Measurements from ENCODE around the gene IGF2. TPM values are rescaled to one million over a fixed set of nuclear protein-coding genes. Genes with fewer than 3 reads are reported as not detected.

Gene IGF2
- total RNA-seq, 1 donor from 2014 or later, result 110 TPM

- TF ChIP-seq CTCF (IDR thresholded peaks at IDR 0.05), result no peak
- Mint-ChIP-seq H3K27me3 (ENCODE audit: low read depth) (peaks cover 33% of the 10 kb centered on the region), H3K4me3 (ENCODE audit: unreplicated experiment) (no peak overlapping the region), H3K36me3 (ENCODE audit: low read depth) (peaks cover 3% of the 10 kb centered on the region), H3K4me1 (ENCODE audit: low read depth) (peaks cover 4% of the 10 kb centered on the region), H3K27ac (ENCODE audit: unreplicated experiment) (no peak overlapping the region), H3K9me3 (ENCODE audit: low read depth) (no peaks in the 10 kb centered on the region)
- DNase-seq (ENCODE audit: low spot score), result peak; percentile 30
Measured at GRCh38 chr11:2131371-2132236, 7.6 kb downstream of the IGF2 start.

- peak; percentile 68 for DNase-seq (ENCODE audit: low spot score)
- H3K4me3 Mint-ChIP-seq (ENCODE audit: unreplicated experiment), result no peak overlapping the region
- no peak for TF ChIP-seq CTCF (IDR thresholded peaks at IDR 0.05)
- H3K27ac Mint-ChIP-seq (ENCODE audit: unreplicated experiment), result no peak overlapping the region
- H3K4me1 Mint-ChIP-seq (ENCODE audit: low read depth), result peaks cover under 1% of the 10 kb centered on the region
- no peaks in the 10 kb centered on the region for H3K9me3 Mint-ChIP-seq (ENCODE audit: low read depth)
- peaks cover 29% of the 10 kb centered on the region for H3K27me3 Mint-ChIP-seq (ENCODE audit: low read depth)
- H3K36me3 Mint-ChIP-seq (ENCODE audit: low read depth), result peaks cover 3% of the 10 kb centered on the region
Measured at GRCh38 chr11:2130881-2131352, 8.3 kb downstream of the IGF2 start.

GRCh38 chr11:2129699-2130366, 9.4 kb downstream of the IGF2 start:
- no peak overlapping the region for H3K4me3 Mint-ChIP-seq (ENCODE audit: unreplicated experiment)
- H3K27me3 Mint-ChIP-seq (ENCODE audit: low read depth), result peaks cover 26% of the 10 kb centered on the region
- peaks cover 3% of the 10 kb centered on the region for H3K36me3 Mint-ChIP-seq (ENCODE audit: low read depth)
- peak; percentile 87 for DNase-seq (ENCODE audit: low spot score)
- no peaks in the 10 kb centered on the region for H3K9me3 Mint-ChIP-seq (ENCODE audit: low read depth)
- no peak overlapping the region for H3K27ac Mint-ChIP-seq (ENCODE audit: unreplicated experiment)
- no peaks in the 10 kb centered on the region for H3K4me1 Mint-ChIP-seq (ENCODE audit: low read depth)
- no peak for TF ChIP-seq CTCF (IDR thresholded peaks at IDR 0.05)

GRCh38 chr11:2129308-2129698, 9.9 kb downstream of the IGF2 start:
- DNase-seq (ENCODE audit: low spot score), result peak; percentile 68
- H3K4me3 Mint-ChIP-seq (ENCODE audit: unreplicated experiment), result no peak overlapping the region
- peaks cover 24% of the 10 kb centered on the region for H3K27me3 Mint-ChIP-seq (ENCODE audit: low read depth)
- H3K4me1 Mint-ChIP-seq (ENCODE audit: low read depth), result no peaks in the 10 kb centered on the region
- peaks cover 3% of the 10 kb centered on the region for H3K36me3 Mint-ChIP-seq (ENCODE audit: low read depth)
- no peak overlapping the region for H3K27ac Mint-ChIP-seq (ENCODE audit: unreplicated experiment)
- no peaks in the 10 kb centered on the region for H3K9me3 Mint-ChIP-seq (ENCODE audit: low read depth)
- no peak for TF ChIP-seq CTCF (IDR thresholded peaks at IDR 0.05)

GRCh38 chr11:2128511-2129307, 10.5 kb downstream of the IGF2 start:
- Mint-ChIP-seq H3K27ac (ENCODE audit: unreplicated experiment) (no peak overlapping the region), H3K4me1 (ENCODE audit: low read depth) (no peaks in the 10 kb centered on the region), H3K27me3 (ENCODE audit: low read depth) (peaks cover 22% of the 10 kb centered on the region), H3K4me3 (ENCODE audit: unreplicated experiment) (no peak overlapping the region), H3K36me3 (ENCODE audit: low read depth) (peaks cover 3% of the 10 kb centered on the region), H3K9me3 (ENCODE audit: low read depth) (no peaks in the 10 kb centered on the region)
- peak; percentile 44 for DNase-seq (ENCODE audit: low spot score)
- no peak for TF ChIP-seq CTCF (IDR thresholded peaks at IDR 0.05)

All from chondrocyte (in vitro differentiated cells).